Liver (tissue), 9 donors: Measurements from ENCODE around the gene PGGHG. TPM values are rescaled to one million over a fixed set of nuclear protein-coding genes. Genes with fewer than 3 reads are reported as not detected.
A peak's percentile ranks its signal among the peaks of the same experiment; 100 is the strongest.

Experiments used
- DNase-seq: peaks from one replicate; pipeline ENCODE4 v3.0.0-alpha.2; 2017; ENCODE audit warnings: low spot score
- H3K27ac ChIP-seq, 2 donors: one replicate each; pipeline ENCODE4 v1.7.0; 2013; ENCODE audit warnings: inconsistent platforms in 2 of 2, low read length in 2 of 2, control low read depth in 1 of 2, low read depth in 1 of 2, mild to moderate bottlenecking in 1 of 2
- H3K27me3 ChIP-seq, 4 donors: one replicate each; pipeline versions ENCODE4 v1.6.1 to v1.7.0; 2013; ENCODE audit warnings: low read length in 3 of 4, inconsistent platforms in 1 of 4, mild to moderate bottlenecking in 1 of 4, moderate library complexity in 1 of 4; ENCODE audit not compliant: control insufficient read depth in 4 of 4, insufficient read depth in 4 of 4
- H3K36me3 ChIP-seq, 4 donors: one replicate each; pipeline versions ENCODE4 v1.6.1 to v1.7.0; 2013; ENCODE audit warnings: low read length in 3 of 4, mild to moderate bottlenecking in 3 of 4, low read depth in 1 of 4, moderate library complexity in 1 of 4; ENCODE audit not compliant: control insufficient read depth in 4 of 4, insufficient read depth in 3 of 4
- H3K4me1 ChIP-seq, 4 donors: one replicate each; pipeline versions ENCODE4 v1.6.1 to v1.7.0; 2013; ENCODE audit warnings: low read length in 3 of 4, mild to moderate bottlenecking in 3 of 4, moderate library complexity in 1 of 4; ENCODE audit not compliant: control insufficient read depth in 4 of 4, insufficient read depth in 4 of 4
- H3K4me3 ChIP-seq, 3 donors: one replicate each; pipeline versions ENCODE4 v1.6.1 to v1.7.0; 2013; ENCODE audit warnings: low read length in 3 of 3, control low read depth in 1 of 3, low read depth in 1 of 3, mild to moderate bottlenecking in 1 of 3
- H3K9ac ChIP-seq, 2 donors: one replicate each; pipeline ENCODE4 v1.7.0; 2013; ENCODE audit warnings: low read length in 2 of 2, mild to moderate bottlenecking in 2 of 2, moderate library complexity in 2 of 2, control low read depth in 1 of 2, low read depth in 1 of 2
- H3K9me3 ChIP-seq, 4 donors: one replicate each; pipeline versions ENCODE4 v1.6.1 to v1.7.0; 2013; ENCODE audit warnings: low read length in 3 of 4; ENCODE audit not compliant: control insufficient read depth in 4 of 4
- EGR1 ChIP-seq, 2 donors: IDR thresholded peaks; 2 replicates each; pipeline ENCODE4 v1.6.1; 2016 to 2018; ENCODE audit warnings: antibody characterized with exemption in 2 of 2, low read depth in 2 of 2
- FOXA1 ChIP-seq: IDR thresholded peaks from 2 replicates; pipeline ENCODE4 v1.6.1; 2016; ENCODE audit warnings: antibody characterized with exemption
- FOXA2 ChIP-seq: IDR thresholded peaks from 2 replicates; pipeline ENCODE4 v1.6.1; 2016; ENCODE audit warnings: antibody characterized with exemption
- GABPA ChIP-seq, 2 donors: IDR thresholded peaks in 1 of 2; conservative IDR thresholded peaks in 1 of 2; 2 replicates each; pipeline ENCODE4 v1.6.1; 2016; ENCODE audit warnings: antibody characterized with exemption in 2 of 2, mild to moderate bottlenecking in 1 of 2, moderate library complexity in 1 of 2
- HNF4A ChIP-seq, 2 donors: conservative IDR thresholded peaks; 2 replicates each; pipeline ENCODE4 v1.6.1; 2016; ENCODE audit warnings: antibody characterized with exemption in 2 of 2, mild to moderate bottlenecking in 2 of 2
- HNF4G ChIP-seq: IDR thresholded peaks from 2 replicates; pipeline ENCODE4 v1.6.1; 2016; ENCODE audit warnings: antibody characterized with exemption
- JUND ChIP-seq, 2 donors: IDR thresholded peaks; 2 replicates each; pipeline ENCODE4 v1.6.1; 2016; ENCODE audit warnings: antibody characterized with exemption in 2 of 2
- NR2F2 ChIP-seq: IDR thresholded peaks from 2 replicates; pipeline ENCODE4 v1.6.1; 2016; ENCODE audit warnings: antibody characterized with exemption
- RAD21 ChIP-seq, 2 donors: IDR thresholded peaks; 2 replicates each; pipeline ENCODE4 v1.6.1; 2016; ENCODE audit warnings: antibody characterized with exemption in 2 of 2, mild to moderate bottlenecking in 2 of 2
- REST ChIP-seq: IDR thresholded peaks from 2 replicates; pipeline ENCODE4 v1.6.1; 2016; ENCODE audit warnings: antibody characterized with exemption, mild to moderate bottlenecking
- RXRA ChIP-seq, 2 donors: IDR thresholded peaks; 2 replicates each; pipeline ENCODE4 v1.6.1; 2017 to 2018; ENCODE audit warnings: antibody characterized with exemption in 2 of 2, mild to moderate bottlenecking in 1 of 2
- SP1 ChIP-seq: IDR thresholded peaks from 2 replicates; pipeline ENCODE4 v1.6.1; 2018; ENCODE audit warnings: antibody characterized with exemption, mild to moderate bottlenecking
- TAF1 ChIP-seq: conservative IDR thresholded peaks from 2 replicates; pipeline ENCODE4 v1.6.1; 2016; ENCODE audit warnings: antibody characterized with exemption, mild to moderate bottlenecking
- YY1 ChIP-seq: IDR thresholded peaks from 2 replicates; pipeline ENCODE4 v1.6.1; 2016; ENCODE audit warnings: antibody characterized with exemption, mild to moderate bottlenecking
- ZBTB33 ChIP-seq: IDR thresholded peaks from 2 replicates; pipeline ENCODE4 v1.6.1; 2016; ENCODE audit warnings: antibody characterized with exemption
- WGBS: extraction: QIAGEN DNeasy Blood & Tissue Kit; methylation state at CpG from one replicate; pipeline ENCODE4 v1.1.7; 2013; 5-methylcytosine and 5-hydroxymethylcytosine counted together
- polyA plus RNA-seq, 2 donors: library from polyadenylated mRNA; stranded (reverse) in 1 of 2; unstranded in 1 of 2; fragments of 200-250 nt in 1 of 2; fragments of >200 nt in 1 of 2; fragmentation: Nextera tagmentation in 1 of 2; extraction: Ambion mirVana in 1 of 2; gene quantifications; one replicate each; pipeline versions ENCODE4 v1.2.1 to v1.2.3, GENCODE V29; 2013 to 2015
- total RNA-seq, 2 donors: library from RNA; depleted of rRNA; stranded (reverse); fragments of >200 nt; gene quantifications; one replicate each; pipeline ENCODE4 v1.2.3, GENCODE V29; 2014
- TF ChIP-seq, protein P1 (sequence below): IDR thresholded peaks from 2 replicates; pipeline ENCODE4 v1.6.1; 2016; ENCODE audit warnings: antibody characterized with exemption
- TF ChIP-seq, protein P2 (sequence below): IDR thresholded peaks from 2 replicates; pipeline ENCODE4 v1.6.1; 2016; ENCODE audit warnings: antibody characterized with exemption
- donor health status: healthy.
- donor health status: healthy.
- donor health status: healthy.
- donor health status: healthy.
- donor health status: healthy.

The PGGHG gene
- total and polyA plus RNA-seq, 4 donors, result 1.3 to 11.4 (median 7.5) TPM

- TF ChIP-seq, protein P1, sequence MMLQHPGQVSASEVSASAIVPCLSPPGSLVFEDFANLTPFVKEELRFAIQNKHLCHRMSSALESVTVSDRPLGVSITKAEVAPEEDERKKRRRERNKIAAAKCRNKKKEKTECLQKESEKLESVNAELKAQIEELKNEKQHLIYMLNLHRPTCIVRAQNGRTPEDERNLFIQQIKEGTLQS, result no peak
- TF ChIP-seq TAF1 (no peak), JUND (IDR thresholded peaks at IDR 0.05) (no peak)
- WGBS, result 85% methylated on average over 18 of the region's 18 CpGs
- peak overlapping the region in 1 of 2 donors; percentile 18 for H3K27ac ChIP-seq
- no peaks in the 10 kb centered on the region for H3K36me3 ChIP-seq
- H3K4me1 ChIP-seq, result peaks cover 0 to 3% (median 0%) of the 10 kb centered on the region in 4 donors
- H3K27me3 ChIP-seq, result no peaks in the 10 kb centered on the region
- H3K9ac ChIP-seq, result no peak overlapping the region
- H3K9me3 ChIP-seq, result peaks cover 0 to 1% (median 0%) of the 10 kb centered on the region in 4 donors
- peak; percentile 30 for DNase-seq
- H3K4me3 ChIP-seq, result no peak overlapping the region
Measured at GRCh38 chr11:270451-271318, 18.2 kb upstream of the PGGHG start.

- H3K27me3 ChIP-seq, result no peaks in the 10 kb centered on the region
- peak; percentile 25 for DNase-seq
- H3K36me3 ChIP-seq, result no peaks in the 10 kb centered on the region
- 69% methylated on average over 8 of the region's 8 CpGs for WGBS
- H3K4me1 ChIP-seq, result peaks cover 0 to 3% (median 0%) of the 10 kb centered on the region in 4 donors
- no peak overlapping the region for H3K9ac ChIP-seq
- H3K4me3 ChIP-seq, result no peak overlapping the region
- no peaks in the 10 kb centered on the region for H3K9me3 ChIP-seq
- H3K27ac ChIP-seq, result no peak overlapping the region
- TF ChIP-seq, protein P2, sequence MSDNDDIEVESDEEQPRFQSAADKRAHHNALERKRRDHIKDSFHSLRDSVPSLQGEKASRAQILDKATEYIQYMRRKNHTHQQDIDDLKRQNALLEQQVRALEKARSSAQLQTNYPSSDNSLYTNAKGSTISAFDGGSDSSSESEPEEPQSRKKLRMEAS, result no peak
- TF ChIP-seq SP1, result no peak
Measured at GRCh38 chr11:271319-271715, 17.6 kb upstream of the PGGHG start.

- peak; percentile 24 for DNase-seq
- 87% methylated on average over 22 of the region's 22 CpGs for WGBS
- no peak overlapping the region for H3K27ac ChIP-seq
- H3K4me3 ChIP-seq, result no peak overlapping the region
- H3K27me3 ChIP-seq, result no peaks in the 10 kb centered on the region
- no peaks in the 10 kb centered on the region for H3K9me3 ChIP-seq
- peaks cover 0 to 3% (median 0%) of the 10 kb centered on the region in 4 donors for H3K4me1 ChIP-seq
- H3K9ac ChIP-seq, result no peak overlapping the region
- H3K36me3 ChIP-seq, result no peaks in the 10 kb centered on the region
- TF ChIP-seq JUND (IDR thresholded peaks at IDR 0.05) (no peak), HNF4G (no peak), ZBTB33 (no peak), REST (no peak), RAD21 (IDR thresholded peaks at IDR 0.05) (no peak), HNF4A (conservative IDR thresholded peaks at IDR 0.05) (no peak), NR2F2 (no peak), GABPA (IDR thresholded peaks at IDR 0.05 in 1 of 2, conservative IDR thresholded peaks at IDR 0.05 in 1 of 2) (no peak), FOXA1 (no peak), FOXA2 (no peak), YY1 (no peak), EGR1 (IDR thresholded peaks at IDR 0.05; ENCODE audit: low read depth in 2 of 2) (no peak), RXRA (IDR thresholded peaks at IDR 0.05) (no peak), SP1 (no peak), TAF1 (no peak)
- TF ChIP-seq, protein P1, result no peak
- TF ChIP-seq, protein P2, result no peak
Measured at GRCh38 chr11:272195-272930, 16.6 kb upstream of the PGGHG start.
